Ovary (tissue), 9 donors: ENCODE results near the gene CMTM1. TPM values are rescaled to one million over a fixed set of nuclear protein-coding genes. Genes with fewer than 3 reads are reported as not detected.

Experiments
- DNase-seq, 5 donors: peaks; one replicate each; pipeline ENCODE4 v3.0.0-alpha.2; 2019 to 2020
- H3K27ac ChIP-seq, 2 donors: fragments of 200-600 bp; one replicate each; pipeline versions ENCODE4 v1.5.1 to v1.8.0; 2019 to 2022
- H3K27me3 ChIP-seq: fragments of 200-600 bp; one replicate; pipeline ENCODE4 v1.8.0; 2022
- H3K36me3 ChIP-seq: fragments of 200-600 bp; sonication (generic); one replicate; pipeline ENCODE4 v1.5.1; 2019
- H3K4me1 ChIP-seq: one replicate; pipeline ENCODE4 v1.8.1; 2013; ENCODE audit warnings: mild to moderate bottlenecking, moderate library complexity; ENCODE audit not compliant: insufficient read depth
- H3K4me3 ChIP-seq: fragments of 200-600 bp; sonication (generic); one replicate; pipeline ENCODE4 v1.5.1; 2017
- H3K9me3 ChIP-seq, 2 donors: fragments of 200-600 bp in 1 of 2; sonication (generic) in 1 of 2; one replicate each; pipeline versions ENCODE4 v1.5.1 to v1.8.1; 2013 to 2019; ENCODE audit warnings: mild to moderate bottlenecking in 1 of 2, moderate library complexity in 1 of 2
- EP300 ChIP-seq: sonication (generic); formaldehyde crosslinking; IDR thresholded peaks from one replicate; pipeline ENCODE4 v1.6.1; 2017; ENCODE audit warnings: antibody characterized with exemption
- POLR2A ChIP-seq: fragments of 450-650 bp; IDR thresholded peaks from one replicate; pipeline ENCODE4 v1.6.1; 2017; ENCODE audit warnings: antibody characterized with exemption, mild to moderate bottlenecking, moderate library complexity
- WGBS, 3 donors: extraction: QIAGEN DNeasy Blood & Tissue Kit in 1 of 3; methylation state at CpG; one replicate each; pipeline versions ENCODE4 v1.1.5 to v1.1.7; 2013 to 2017; 5-methylcytosine and 5-hydroxymethylcytosine counted together
- intact Hi-C, 4 donors: fragments of 100-400 bp; cut with DNase I; formaldehyde crosslinking; loops; one replicate each; pipeline versions ENCODE4 v1.11.0 to v1.15.1; 2022 to 2023
- polyA plus RNA-seq, 2 donors: library from polyadenylated mRNA; stranded (reverse); fragments of 200-250 nt in 1 of 2; fragments of 350-450 nt in 1 of 2; fragmentation: Illumina TruSeq in 1 of 2; extraction: RNeasy Lipid Tissue Mini Kit (QIAGEN cat#74804) in 1 of 2; gene quantifications; one replicate each; pipeline ENCODE4 v1.2.3, GENCODE V29; 2013 to 2014
- total RNA-seq, 7 donors: library from RNA; depleted of rRNA in 2 of 7; stranded (reverse); fragments of >200 nt in 2 of 7; fragmentation: NEBNext Ultra II Directional in 3 of 7; extraction: Animal tissue kit (Norgen Biotek cat#: 25700) in 3 of 7; gene quantifications; one replicate each; pipeline versions ENCODE4 v1.1.0 to v1.2.4, GENCODE V29; 2016 to 2023
- TF ChIP-seq, protein P1 (sequence below), 3 donors: fragments of 450-650 bp in 2 of 3; fragments of 200-600 bp in 1 of 3; IDR thresholded peaks; one replicate each; pipeline versions ENCODE4 v1.5.1 to v1.8.0; 2016 to 2022; ENCODE audit warnings: antibody characterized with exemption in 3 of 3, mild to moderate bottlenecking in 1 of 3
- donor health status: DM: no; HTN: no; CAD: no; lungs with moderate emphysema.
- donor health status: DM: no; HTN: no; CAD: no.
- donor health status: Bipolar disorder and iron deficiency.
- donor health status: DM: yes; HTN: yes; CAD: no.
- donor health status: DM: no; HTN: no; CAD: no.
- donor health status: DM: yes; HTN: yes; CAD: no.

The CMTM1 gene
- total and polyA plus RNA-seq, 9 donors: 0.22 to 7.1 (median 3.6) TPM

- DNase-seq: no peak
- no peak overlapping the region for H3K27ac ChIP-seq
- intact Hi-C loops: no loop called here
- 92 to 96% (median 94%) methylated on average over 5 of the region's 5 CpGs for WGBS, 3 donors
- no peaks in the 10 kb centered on the region for H3K4me1 ChIP-seq
- TF ChIP-seq, protein P1, sequence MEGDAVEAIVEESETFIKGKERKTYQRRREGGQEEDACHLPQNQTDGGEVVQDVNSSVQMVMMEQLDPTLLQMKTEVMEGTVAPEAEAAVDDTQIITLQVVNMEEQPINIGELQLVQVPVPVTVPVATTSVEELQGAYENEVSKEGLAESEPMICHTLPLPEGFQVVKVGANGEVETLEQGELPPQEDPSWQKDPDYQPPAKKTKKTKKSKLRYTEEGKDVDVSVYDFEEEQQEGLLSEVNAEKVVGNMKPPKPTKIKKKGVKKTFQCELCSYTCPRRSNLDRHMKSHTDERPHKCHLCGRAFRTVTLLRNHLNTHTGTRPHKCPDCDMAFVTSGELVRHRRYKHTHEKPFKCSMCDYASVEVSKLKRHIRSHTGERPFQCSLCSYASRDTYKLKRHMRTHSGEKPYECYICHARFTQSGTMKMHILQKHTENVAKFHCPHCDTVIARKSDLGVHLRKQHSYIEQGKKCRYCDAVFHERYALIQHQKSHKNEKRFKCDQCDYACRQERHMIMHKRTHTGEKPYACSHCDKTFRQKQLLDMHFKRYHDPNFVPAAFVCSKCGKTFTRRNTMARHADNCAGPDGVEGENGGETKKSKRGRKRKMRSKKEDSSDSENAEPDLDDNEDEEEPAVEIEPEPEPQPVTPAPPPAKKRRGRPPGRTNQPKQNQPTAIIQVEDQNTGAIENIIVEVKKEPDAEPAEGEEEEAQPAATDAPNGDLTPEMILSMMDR (IDR thresholded peaks at IDR 0.05): no peak
- TF ChIP-seq EP300: no peak
- TF ChIP-seq POLR2A: no peak
- no peaks in the 10 kb centered on the region for H3K27me3 ChIP-seq
- H3K4me3 ChIP-seq: no peak overlapping the region
- no peaks in the 10 kb centered on the region for H3K9me3 ChIP-seq
- no peaks in the 10 kb centered on the region for H3K36me3 ChIP-seq
Observed at GRCh38 chr16:66528294-66528693, 37.9 kb upstream of the CMTM1 start.

GRCh38 chr16:66529475-66529874, 36.8 kb upstream of the CMTM1 start:
- no peaks in the 10 kb centered on the region for H3K9me3 ChIP-seq
- intact Hi-C loops: no loop called here
- H3K27me3 ChIP-seq: no peaks in the 10 kb centered on the region
- WGBS, 3 donors: 84 to 86% (median 85%) methylated on average over 6 of the region's 6 CpGs
- H3K4me3 ChIP-seq: no peak overlapping the region
- TF ChIP-seq EP300 (no peak), POLR2A (no peak)
- TF ChIP-seq, protein P1 (IDR thresholded peaks at IDR 0.05): no peak
- H3K27ac ChIP-seq: no peak overlapping the region
- no peaks in the 10 kb centered on the region for H3K4me1 ChIP-seq
- DNase-seq: no peak
- no peaks in the 10 kb centered on the region for H3K36me3 ChIP-seq

DNA sequence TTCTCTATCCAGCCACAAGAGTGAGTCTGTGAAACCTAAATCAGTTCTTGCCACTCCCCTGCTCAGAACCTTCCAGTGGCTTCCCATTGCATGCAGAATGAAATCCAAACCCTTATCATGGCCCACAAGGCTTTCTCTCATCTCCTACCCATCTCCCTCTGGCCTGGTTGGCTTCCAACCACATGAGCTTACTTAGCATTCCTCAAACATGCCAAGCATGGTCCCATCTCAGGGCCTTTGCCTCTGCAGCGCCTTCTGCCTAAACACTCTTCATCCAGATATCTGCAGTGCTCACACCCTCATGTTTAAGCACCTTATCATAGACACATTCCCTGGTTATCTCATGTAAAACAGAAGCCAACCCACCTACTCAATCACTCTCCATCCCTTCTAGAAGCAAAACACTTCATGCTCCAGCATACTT, 31.9 kb upstream of the CMTM1 start:
- Histone ChIP-seq H3K27me3 (no peaks in the 10 kb centered on the region), H3K36me3 (no peaks in the 10 kb centered on the region)
- WGBS, 3 donors: 45 to 92% (median 70%) methylated on average over 1 of the region's 1 CpG

GRCh38 chr16:66536525-66536924, 29.7 kb upstream of the CMTM1 start:
- H3K27ac ChIP-seq: no peak overlapping the region
- 84 to 88% (median 85%) methylated on average over 4 of the region's 4 CpGs for WGBS, 3 donors
- no peak for DNase-seq
- intact Hi-C loops: no loop called here
- H3K9me3 ChIP-seq: no peaks in the 10 kb centered on the region
- no peaks in the 10 kb centered on the region for H3K27me3 ChIP-seq
- no peaks in the 10 kb centered on the region for H3K36me3 ChIP-seq
- H3K4me3 ChIP-seq: no peak overlapping the region
- TF ChIP-seq EP300: no peak
- TF ChIP-seq POLR2A: no peak
- TF ChIP-seq, protein P1 (IDR thresholded peaks at IDR 0.05): no peak
- no peaks in the 10 kb centered on the region for H3K4me1 ChIP-seq

More for the DNA sequence above, 31.9 kb upstream of the CMTM1 start:
- Histone ChIP-seq H3K9me3 (no peaks in the 10 kb centered on the region), H3K4me1 (no peaks in the 10 kb centered on the region), H3K27ac (no peak overlapping the region), H3K4me3 (no peak overlapping the region)
- no peak for DNase-seq
- no peak for TF ChIP-seq EP300
- no peak for TF ChIP-seq POLR2A
- TF ChIP-seq, protein P1 (IDR thresholded peaks at IDR 0.05): no peak
- intact Hi-C loops: no loop called here
